Measurements from ENCODE around the gene MRTO4. TPM values are rescaled to one million over a fixed set of nuclear protein-coding genes. Genes with fewer than 3 reads are reported as not detected.

Gene MRTO4
- total and polyA plus RNA-seq, 10 of the 15 experiments (the other 5 are each of a cell fraction or from before 2014, with no cell fraction given): 43.5 to 99.5 (median 69.7) TPM

- H3K4me2 ChIP-seq (ENCODE audit: control insufficient read depth, insufficient read depth): no peak overlapping the region
- H3K36me3 ChIP-seq (ENCODE audit: control insufficient read depth in 2 of 2, insufficient read depth in 2 of 2, low read length in 1 of 2): no peaks in the 10 kb centered on the region
- H3K9me3 ChIP-seq (replicated peaks; ENCODE audit: control insufficient read depth, insufficient read depth, low read length): no peaks in the 10 kb centered on the region
- DNase-seq (ENCODE audit: low read depth, low spot score) (no peak), ATAC-seq (no peak), FAIRE-seq (no peak)
- H3K27me3 ChIP-seq (replicated peaks in 1 of 2; ENCODE audit: control insufficient read depth in 2 of 2, insufficient read depth in 2 of 2, low read length in 1 of 2): no peaks in the 10 kb centered on the region; a peak in 1 of 4 replicates
- ChIA-PET CTCF (no interaction called here), SMC1A (ENCODE audit: uncharacterized antibody, unreplicated experiment) (no interaction called here), POLR2A (interaction anchor here (0.9 kb wide), 1 partner anchor 14 kb away, joined by 3 read pairs; no protein-coding TSS in a partner anchor), RAD21 (ENCODE audit: unreplicated experiment) (no interaction called here)
- H4K20me1 ChIP-seq (ENCODE audit: control insufficient read depth, insufficient read depth): no peaks in the 10 kb centered on the region
- no peak overlapping the region for H2AFZ ChIP-seq (ENCODE audit: control insufficient read depth, low read depth, low read length)
- intact Hi-C loops (cut with micrococcal nuclease; ENCODE audit: unreplicated experiment): no loop called here
- no TSS peak for BruUV-seq (replicated peaks)
- in situ Hi-C loops (cut with MboI): no loop called here
- no peak overlapping the region for H3K27ac ChIP-seq (ENCODE audit: control insufficient read depth, insufficient read depth)
- H3K4me3 ChIP-seq: no peak overlapping the region
- TF ChIP-seq SMAD1 (IDR thresholded peaks at IDR 0.05; ENCODE audit: low read depth, partially characterized antibody) (no peak), TCF3 (IDR thresholded peaks at IDR 0.05; ENCODE audit: borderline replicate concordance, insufficient read depth, low read depth, low read length) (no peak), POLR2A (IDR thresholded peaks at IDR 0.05; ENCODE audit: low read depth, low read length) (no peak), BMI1 (IDR thresholded peaks at IDR 0.05; ENCODE audit: borderline replicate concordance) (no peak), CEBPZ (IDR thresholded peaks at IDR 0.05; ENCODE audit: low read depth, low read length) (no peak), HCFC1 (IDR thresholded peaks at IDR 0.05; ENCODE audit: low read length) (no peak), FOXM1 (IDR thresholded peaks at IDR 0.05; ENCODE audit: low read depth, low read length) (no peak), MLLT1 (IDR thresholded peaks at IDR 0.05) (no peak), PBX3 (IDR thresholded peaks at IDR 0.05; ENCODE audit: insufficient replicate concordance, low read depth, low read length) (no peak), PAX5 (IDR thresholded peaks at IDR 0.05; ENCODE audit: borderline replicate concordance, low read depth, low read length) (no peak), POLR2AphosphoS2 (IDR thresholded peaks at IDR 0.05; ENCODE audit: low read depth, low read length) (no peak), RELB (IDR thresholded peaks at IDR 0.05; ENCODE audit: low read depth) (no peak)
- H3K4me1 ChIP-seq (ENCODE audit: control insufficient read depth, insufficient read depth, low read length): no peaks in the 10 kb centered on the region
- H3K79me2 ChIP-seq (ENCODE audit: control insufficient read depth, insufficient read depth, low read length): no peaks in the 10 kb centered on the region
- WGBS (ENCODE audit: insufficient coverage, insufficient replicate concordance, low lambda C conversion rate, missing lambda C conversion rate): 85% methylated on average over 9 of the region's 9 CpGs
- H3K9ac ChIP-seq (ENCODE audit: control insufficient read depth, insufficient read depth, low read length): no peak overlapping the region
Measured at GRCh38 chr1:19283891-19284290, 32.3 kb downstream of the MRTO4 start.

Data from GM12878 (cell line).